ENCODE measurements around the gene RASGRF2.

The RASGRF2 gene

DNA sequence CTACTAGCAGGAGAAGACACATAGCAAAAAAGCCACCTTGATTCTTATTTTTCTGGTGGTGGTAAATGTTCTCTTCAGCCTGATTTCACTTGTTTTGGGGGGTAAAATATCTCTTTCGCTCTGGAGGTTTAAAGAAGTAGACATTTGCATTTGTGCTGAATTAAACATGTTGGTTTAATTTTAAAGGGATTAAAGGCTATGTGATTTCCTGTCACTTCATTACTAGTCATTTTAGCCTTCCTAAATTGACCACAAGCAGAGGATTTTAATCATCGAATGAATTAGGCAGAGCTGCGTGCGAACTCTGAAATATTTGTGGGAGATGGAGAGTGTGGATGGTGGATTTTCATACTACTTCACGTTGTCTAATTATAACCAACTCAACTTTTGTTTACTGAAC lies 4.8 kb downstream of the RASGRF2 start:
- H3K4me3 ChIP-seq (ENCODE audit: low read length), result no peak overlapping the region
- no peak for DNase-seq (ENCODE audit: low read depth)
- TF ChIP-seq, protein P1, sequence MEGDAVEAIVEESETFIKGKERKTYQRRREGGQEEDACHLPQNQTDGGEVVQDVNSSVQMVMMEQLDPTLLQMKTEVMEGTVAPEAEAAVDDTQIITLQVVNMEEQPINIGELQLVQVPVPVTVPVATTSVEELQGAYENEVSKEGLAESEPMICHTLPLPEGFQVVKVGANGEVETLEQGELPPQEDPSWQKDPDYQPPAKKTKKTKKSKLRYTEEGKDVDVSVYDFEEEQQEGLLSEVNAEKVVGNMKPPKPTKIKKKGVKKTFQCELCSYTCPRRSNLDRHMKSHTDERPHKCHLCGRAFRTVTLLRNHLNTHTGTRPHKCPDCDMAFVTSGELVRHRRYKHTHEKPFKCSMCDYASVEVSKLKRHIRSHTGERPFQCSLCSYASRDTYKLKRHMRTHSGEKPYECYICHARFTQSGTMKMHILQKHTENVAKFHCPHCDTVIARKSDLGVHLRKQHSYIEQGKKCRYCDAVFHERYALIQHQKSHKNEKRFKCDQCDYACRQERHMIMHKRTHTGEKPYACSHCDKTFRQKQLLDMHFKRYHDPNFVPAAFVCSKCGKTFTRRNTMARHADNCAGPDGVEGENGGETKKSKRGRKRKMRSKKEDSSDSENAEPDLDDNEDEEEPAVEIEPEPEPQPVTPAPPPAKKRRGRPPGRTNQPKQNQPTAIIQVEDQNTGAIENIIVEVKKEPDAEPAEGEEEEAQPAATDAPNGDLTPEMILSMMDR (conservative IDR thresholded peaks at IDR 0.05; ENCODE audit: low read length), result no peak

DNA sequence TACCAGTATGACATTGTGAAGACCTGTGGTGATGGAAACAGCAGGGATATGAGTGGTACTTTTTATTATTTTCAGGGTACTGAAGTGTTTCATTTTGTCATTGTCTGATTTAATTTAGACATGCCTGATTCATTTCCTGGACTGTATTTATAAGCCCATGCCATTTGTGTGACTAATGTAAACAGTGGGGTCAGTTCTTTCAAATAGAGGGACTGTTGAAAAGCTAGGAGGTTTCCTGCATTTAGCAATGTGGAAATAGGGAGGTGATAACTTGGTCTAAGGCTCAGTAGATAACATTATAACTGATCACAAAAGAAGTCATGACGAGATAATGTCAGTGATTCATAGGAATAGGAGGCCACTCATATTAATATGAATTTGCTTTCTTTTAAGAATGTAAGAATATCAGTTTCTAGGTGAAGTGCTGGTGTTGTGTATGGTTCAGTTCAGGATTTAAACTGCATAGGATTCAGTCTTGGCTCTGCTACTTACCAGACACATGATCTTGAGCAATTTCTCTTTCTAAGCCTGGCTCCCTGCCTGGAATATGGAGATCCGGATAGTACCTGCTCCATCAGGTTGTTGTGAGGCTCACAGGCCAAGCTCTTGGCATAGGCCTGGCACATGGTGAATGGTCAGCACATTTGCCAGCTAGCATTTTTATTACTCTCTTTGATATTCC lies 7.5 kb downstream of the RASGRF2 start:
- TF ChIP-seq, protein P1 (conservative IDR thresholded peaks at IDR 0.05; ENCODE audit: low read length), result no peak
- no peak overlapping the region for H3K4me3 ChIP-seq (ENCODE audit: low read length)
- DNase-seq (ENCODE audit: low read depth), result peak; percentile 58

DNA sequence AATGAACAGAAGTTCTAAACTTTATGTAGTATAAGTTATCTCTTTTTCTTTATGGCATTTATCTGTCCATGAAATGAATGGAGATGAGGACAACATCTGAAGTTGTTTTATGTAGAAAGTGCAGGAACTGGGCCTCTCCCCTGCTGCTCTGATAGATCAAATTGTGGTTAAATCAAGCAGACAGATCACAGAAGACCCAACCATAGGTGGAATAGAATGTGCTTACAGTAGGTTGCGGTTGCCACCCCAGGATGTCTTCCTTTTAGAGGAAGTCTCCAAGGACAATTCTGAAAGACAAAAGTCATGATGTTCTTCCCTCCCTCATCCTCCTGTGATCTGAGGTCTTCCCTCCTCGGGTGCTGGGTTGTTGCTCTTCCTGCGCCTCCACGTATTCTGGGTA lies 12.9 kb downstream of the RASGRF2 start:
- TF ChIP-seq, protein P1 (conservative IDR thresholded peaks at IDR 0.05; ENCODE audit: low read length), result no peak
- no peak for DNase-seq (ENCODE audit: low read depth)
- no peak overlapping the region for H3K4me3 ChIP-seq (ENCODE audit: low read length)

DNA sequence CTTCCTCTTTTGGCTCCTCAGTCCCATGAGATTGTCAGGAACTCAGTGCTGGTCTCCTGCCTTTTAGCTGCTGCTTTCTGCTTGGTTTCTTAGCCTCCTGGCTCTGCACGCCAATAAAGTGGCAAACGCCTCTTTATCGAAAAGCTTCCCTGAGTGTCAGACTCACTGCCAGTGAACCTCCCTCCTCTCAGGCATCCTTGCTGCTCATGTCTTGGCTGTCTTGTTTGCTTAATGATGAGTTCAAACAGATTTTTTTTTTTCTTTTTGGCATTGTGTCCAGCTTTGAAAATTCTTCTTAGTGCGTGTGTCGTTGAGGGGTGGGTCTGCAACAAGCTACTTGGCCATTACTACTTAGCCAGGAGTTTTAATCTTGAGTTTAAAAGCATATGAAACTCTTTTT lies 14.9 kb downstream of the RASGRF2 start:
- DNase-seq (ENCODE audit: low read depth), result no peak
- H3K4me3 ChIP-seq (ENCODE audit: low read length), result no peak overlapping the region
- TF ChIP-seq, protein P1 (conservative IDR thresholded peaks at IDR 0.05; ENCODE audit: low read length), result no peak

DNA sequence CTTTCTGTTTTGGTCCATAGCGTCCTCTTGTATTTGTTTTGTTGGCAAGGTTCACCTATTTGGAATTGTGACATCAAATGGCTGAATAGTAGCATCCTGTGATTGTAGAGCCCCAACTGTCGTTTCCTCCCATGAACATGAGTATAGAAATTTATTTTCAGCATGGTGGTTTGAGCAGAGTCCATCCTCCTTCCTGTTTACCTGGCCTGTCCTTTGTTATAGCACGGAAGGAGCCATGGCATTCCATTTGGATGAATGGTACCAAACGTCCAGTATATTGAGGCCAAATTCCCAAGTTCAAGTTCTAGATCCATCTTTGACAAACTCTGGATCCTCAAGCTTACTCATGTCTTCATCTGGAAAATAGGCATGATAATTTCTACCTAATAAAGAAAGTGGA lies 16.8 kb downstream of the RASGRF2 start:
- no peak overlapping the region for H3K4me3 ChIP-seq (ENCODE audit: low read length)
- TF ChIP-seq, protein P1 (conservative IDR thresholded peaks at IDR 0.05; ENCODE audit: low read length), result no peak
- DNase-seq (ENCODE audit: low read depth), result no peak

DNA sequence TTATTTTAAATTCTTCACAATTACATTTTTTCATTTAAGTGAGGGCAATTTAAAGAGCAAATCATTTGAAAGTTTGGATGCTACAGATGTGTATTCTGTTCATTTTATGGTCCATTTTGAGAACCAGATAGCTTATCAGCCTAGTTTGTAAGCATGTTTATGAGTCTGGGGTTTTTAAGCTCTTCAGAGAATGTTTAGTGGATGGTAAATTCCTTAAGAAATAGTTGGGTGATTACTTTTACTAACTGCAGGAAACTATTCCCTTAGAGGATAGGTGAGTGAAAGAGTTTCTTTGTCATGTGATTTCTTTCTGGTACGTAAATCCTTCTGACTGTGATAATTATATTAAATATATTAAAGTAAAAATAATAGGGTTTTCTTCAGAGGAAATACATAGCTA lies 17.6 kb downstream of the RASGRF2 start:
- TF ChIP-seq, protein P1 (conservative IDR thresholded peaks at IDR 0.05; ENCODE audit: low read length), result no peak
- H3K4me3 ChIP-seq (ENCODE audit: low read length), result no peak overlapping the region
- DNase-seq (ENCODE audit: low read depth), result no peak

DNA sequence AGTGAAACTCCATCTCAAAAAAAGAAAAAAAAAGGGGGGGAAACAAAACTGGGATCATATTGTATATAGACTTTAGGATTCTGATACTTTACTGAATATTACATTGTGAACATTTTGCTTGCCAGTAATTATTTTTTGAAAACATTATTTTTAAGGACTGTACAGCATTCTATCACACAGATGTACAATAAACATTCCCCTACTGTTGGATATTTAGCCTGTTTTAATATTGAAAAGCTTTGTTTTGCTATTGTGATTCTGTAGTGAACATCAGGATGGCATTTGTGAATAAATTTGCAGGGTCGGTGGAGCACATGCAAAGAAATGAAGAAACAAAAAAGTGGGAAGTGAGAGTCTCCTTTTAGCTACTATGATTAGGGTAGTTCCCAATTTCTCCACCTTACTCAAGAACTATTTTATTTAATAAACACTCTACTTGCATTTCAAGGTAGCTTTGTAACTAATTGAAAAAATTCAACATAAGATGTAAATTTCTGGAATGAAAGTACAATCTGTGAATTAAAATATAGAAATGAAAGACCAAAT lies 18.7 kb downstream of the RASGRF2 start:
- DNase-seq (ENCODE audit: low read depth), result no peak
- no peak overlapping the region for H3K4me3 ChIP-seq (ENCODE audit: low read length)
- TF ChIP-seq, protein P1 (conservative IDR thresholded peaks at IDR 0.05; ENCODE audit: low read length), result no peak
